Activated CD4-positive, alpha-beta memory T cell treated with anti-CD3 and anti-CD28 coated beads, Interleukin-2, amount 10 ng/mL, durations not matched to agents 7 days and 5 days (primary cell): ENCODE results near the gene STKLD1. TPM values are rescaled to one million over a fixed set of nuclear protein-coding genes. Genes with fewer than 3 reads are reported as not detected.

ENCODE experiments used
- CTCF ChIA-PET: fragments of 350-600 bp; sonication (Branson Sonifier 250); formaldehyde crosslinking; loops from one replicate; lab custom pipeline; 2021; ENCODE audit warnings: antibody characterized with exemption, inconsistent platforms; lab: Charles Lee
- POLR2A ChIA-PET: fragments of 350-600 bp; sonication (Branson Sonifier 250); formaldehyde crosslinking; loops from one replicate; lab custom pipeline; 2021; ENCODE audit warnings: antibody characterized with exemption; lab: Charles Lee
- DNase-seq: peaks from one replicate; pipeline ENCODE4 v3.0.0-alpha.2; 2020
- H3K27ac Mint-ChIP-seq: one replicate; pipeline ENCODE4 v1.8.0; 2021; ENCODE audit warnings: mild to moderate bottlenecking, mixed read lengths
- H3K27me3 Mint-ChIP-seq: one replicate; pipeline ENCODE4 v1.8.0; 2021; ENCODE audit warnings: mixed read lengths
- H3K36me3 Mint-ChIP-seq: one replicate; pipeline ENCODE4 v1.8.0; 2021; ENCODE audit warnings: low read depth, mixed read lengths
- H3K4me1 Mint-ChIP-seq: one replicate; pipeline ENCODE4 v1.8.0; 2021; ENCODE audit warnings: mixed read lengths
- H3K4me3 Mint-ChIP-seq: one replicate; pipeline ENCODE4 v1.8.0; 2021; ENCODE audit warnings: mild to moderate bottlenecking, mixed read lengths
- H3K9me3 Mint-ChIP-seq: one replicate; pipeline ENCODE4 v1.8.0; 2021; ENCODE audit warnings: mixed read lengths
- total RNA-seq, 2 experiments: library from RNA; stranded (reverse); gene quantifications; one replicate each; pipeline ENCODE4 v1.2.3, GENCODE V29; 2021

The STKLD1 gene
- total RNA-seq, 2 experiments from 2014 or later, result 0.65 to 0.71 TPM

DNA sequence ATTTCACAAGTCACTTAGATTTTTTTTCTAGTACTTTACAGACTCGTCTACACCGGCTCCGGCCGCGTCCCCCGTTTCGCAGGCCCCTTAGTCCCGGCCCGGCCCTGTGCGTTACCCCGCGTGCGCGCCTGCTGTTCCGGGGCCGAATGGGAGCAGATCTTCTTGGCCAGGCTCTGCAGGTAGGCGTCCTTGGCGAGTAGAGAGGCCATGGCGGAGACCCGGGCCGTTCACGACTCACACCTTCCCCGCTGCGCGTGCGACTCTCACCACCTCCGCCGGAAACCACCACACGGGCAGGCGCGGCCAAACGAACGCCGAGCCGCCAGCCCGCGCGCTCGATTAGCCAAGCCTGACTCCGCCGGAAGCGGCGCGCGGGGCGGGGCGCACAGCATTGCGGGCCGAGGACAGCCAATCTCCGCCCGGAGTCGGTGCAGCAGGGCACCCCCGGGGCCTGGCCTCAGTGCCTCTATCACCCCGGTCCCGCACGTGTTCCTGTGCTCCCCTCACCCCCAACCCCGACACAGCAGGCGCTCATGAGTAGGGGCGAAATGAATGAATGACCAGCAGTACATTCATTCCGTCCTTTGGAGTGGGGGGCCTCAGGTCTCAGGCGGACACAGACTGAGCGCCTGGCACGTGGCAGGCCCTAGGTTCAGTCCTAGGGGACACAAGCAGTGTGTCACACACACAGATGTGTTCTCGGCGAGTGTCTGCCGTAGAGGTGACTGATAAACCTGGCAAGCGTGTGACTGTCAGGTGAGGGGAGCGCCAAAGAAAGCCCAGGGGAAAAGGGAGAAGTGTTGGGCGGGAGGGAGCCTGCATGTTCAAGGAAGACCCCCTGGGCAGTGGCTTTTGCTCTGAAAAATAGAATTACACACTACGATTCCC, 40.0 kb upstream of the STKLD1 start, which contains the start of gene SURF6:
SURF6 (minus strand) TSS at position 265 of the 888 bp plus-strand sequence; CDS start at position 209, 56 bp downstream.
- Mint-ChIP-seq H3K4me3 (peak within 1 kb of the TSS; percentile 86), H3K9me3 (no peaks in the 10 kb centered on the region), H3K36me3 (peaks cover 65% of the 10 kb centered on the region), H3K27me3 (no peaks in the 10 kb centered on the region), H3K4me1 (peaks cover 52% of the 10 kb centered on the region), H3K27ac (peak within 1 kb of the TSS; percentile 88)
- CTCF ChIA-PET, result interaction anchor here (0.6 to 1.6 kb wide), 5 partner anchors 10 to 311 kb away, joined by 3 to 7 read pairs (median 5); partner anchors contain the start of genes MED22 and RPL7A
- peak; percentile 94 for DNase-seq
- POLR2A ChIA-PET, result interaction anchor here (1.2 to 4.0 kb wide), 2 partner anchors 12 to 39 kb away, joined by 4 to 31 read pairs; partner anchors contain the start of genes MED22 and RPL7A

DNA sequence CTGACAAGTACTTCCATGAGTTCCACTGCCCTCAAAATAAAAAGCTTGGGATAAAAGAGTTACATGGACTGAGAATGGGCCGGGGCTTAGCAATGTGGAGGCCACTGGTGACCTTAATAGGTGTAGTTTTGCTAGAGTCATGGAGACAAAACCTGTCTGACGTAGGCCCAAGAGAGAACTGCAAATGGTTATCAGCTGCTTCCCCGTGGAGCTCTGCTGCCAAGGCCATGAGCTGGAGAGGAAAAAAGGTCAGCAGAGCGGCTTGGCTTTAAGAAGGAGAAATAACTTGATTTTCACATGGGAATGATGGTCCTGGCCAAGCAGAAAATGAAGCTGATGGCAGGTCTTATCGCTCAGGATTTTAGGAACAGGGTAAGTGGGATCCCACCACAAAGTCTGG, 36.5 kb upstream of the STKLD1 start:
- peaks cover 52% of the 10 kb centered on the region for H3K36me3 Mint-ChIP-seq
- H3K27me3 Mint-ChIP-seq, result no peaks in the 10 kb centered on the region
- ChIA-PET CTCF (interaction anchor here (0.8 to 1.6 kb wide), 3 partner anchors 9 to 15 kb away, joined by 3 to 4 read pairs (median 3); no protein-coding TSS in a partner anchor), POLR2A (interaction anchor here (2.0 to 14.2 kb wide), 4 partner anchors 9 to 35 kb away, joined by 14 to 397 read pairs (median 17); partner anchors contain the start of genes MED22, RPL7A, STKLD1 and SURF1)
- no peak overlapping the region for H3K4me3 Mint-ChIP-seq
- peaks cover 46% of the 10 kb centered on the region for H3K4me1 Mint-ChIP-seq
- no peaks in the 10 kb centered on the region for H3K9me3 Mint-ChIP-seq
- H3K27ac Mint-ChIP-seq, result no peak overlapping the region
- no peak for DNase-seq

DNA sequence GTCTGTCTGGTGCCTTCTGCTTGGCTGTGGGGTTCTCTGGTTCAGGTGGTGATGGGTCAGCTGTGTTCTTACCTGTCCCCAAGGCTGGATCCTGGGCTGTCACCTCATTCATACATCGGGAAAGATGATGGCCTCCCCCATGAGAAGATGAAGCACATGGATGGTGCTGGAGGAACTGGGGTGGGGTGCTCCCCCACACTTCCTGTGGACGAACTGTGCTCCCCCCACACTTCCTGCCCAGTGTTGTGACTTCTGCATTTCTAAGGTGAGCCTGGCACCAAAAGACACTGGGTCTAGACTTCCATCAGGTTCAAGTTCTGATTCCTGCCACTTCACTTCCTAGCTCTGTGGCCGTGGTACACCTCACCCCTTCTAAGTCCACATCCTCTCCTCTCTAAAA, 35.9 kb upstream of the STKLD1 start:
- Mint-ChIP-seq H3K27ac (peak overlapping the region; percentile 56), H3K36me3 (peaks cover 51% of the 10 kb centered on the region), H3K4me3 (no peak overlapping the region), H3K27me3 (no peaks in the 10 kb centered on the region), H3K4me1 (peaks cover 41% of the 10 kb centered on the region), H3K9me3 (no peaks in the 10 kb centered on the region)
- no peak for DNase-seq
- ChIA-PET CTCF (interaction anchor here (1.3 to 1.6 kb wide), 2 partner anchors 10 to 14 kb away, joined by 3 to 4 read pairs; no protein-coding TSS in a partner anchor), POLR2A (interaction anchor here (1.6 to 14.2 kb wide), 5 partner anchors 8 to 35 kb away, joined by 4 to 397 read pairs (median 16); partner anchors contain the start of genes MED22, RPL7A, STKLD1 and SURF1)

DNA sequence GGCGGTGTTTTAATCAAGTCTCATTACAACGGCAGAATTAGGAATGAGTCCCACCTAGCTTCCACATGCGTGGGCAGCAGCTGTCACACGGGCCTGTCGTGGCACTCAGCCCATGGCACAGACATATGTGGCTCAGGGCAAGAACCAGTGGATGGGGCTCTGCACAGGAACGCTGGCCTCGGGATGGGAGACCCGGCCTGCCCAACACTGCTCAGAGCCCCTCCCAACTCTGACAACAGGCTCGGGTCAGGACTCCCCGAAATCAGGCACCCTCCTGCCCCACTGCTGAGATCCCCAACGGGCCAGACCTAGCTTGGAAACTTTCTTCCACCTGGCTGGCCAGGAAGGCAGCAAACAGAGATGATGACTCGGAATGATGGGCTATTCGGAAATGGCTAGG, 35.2 kb upstream of the STKLD1 start:
- DNase-seq, result no peak
- no peaks in the 10 kb centered on the region for H3K27me3 Mint-ChIP-seq
- no peaks in the 10 kb centered on the region for H3K9me3 Mint-ChIP-seq
- ChIA-PET POLR2A (interaction anchor here (1.6 to 14.2 kb wide), 5 partner anchors 8 to 34 kb away, joined by 4 to 397 read pairs (median 16); partner anchors contain the start of genes MED22, RPL7A, STKLD1 and SURF1), CTCF (interaction anchor here (1.5 to 1.6 kb wide), 2 partner anchors 13 to 30 kb away, joined by 3 read pairs; no protein-coding TSS in a partner anchor)
- H3K4me3 Mint-ChIP-seq, result no peak overlapping the region
- H3K4me1 Mint-ChIP-seq, result peaks cover 40% of the 10 kb centered on the region
- H3K36me3 Mint-ChIP-seq, result peaks cover 47% of the 10 kb centered on the region
- H3K27ac Mint-ChIP-seq, result peak overlapping the region; percentile 56

DNA sequence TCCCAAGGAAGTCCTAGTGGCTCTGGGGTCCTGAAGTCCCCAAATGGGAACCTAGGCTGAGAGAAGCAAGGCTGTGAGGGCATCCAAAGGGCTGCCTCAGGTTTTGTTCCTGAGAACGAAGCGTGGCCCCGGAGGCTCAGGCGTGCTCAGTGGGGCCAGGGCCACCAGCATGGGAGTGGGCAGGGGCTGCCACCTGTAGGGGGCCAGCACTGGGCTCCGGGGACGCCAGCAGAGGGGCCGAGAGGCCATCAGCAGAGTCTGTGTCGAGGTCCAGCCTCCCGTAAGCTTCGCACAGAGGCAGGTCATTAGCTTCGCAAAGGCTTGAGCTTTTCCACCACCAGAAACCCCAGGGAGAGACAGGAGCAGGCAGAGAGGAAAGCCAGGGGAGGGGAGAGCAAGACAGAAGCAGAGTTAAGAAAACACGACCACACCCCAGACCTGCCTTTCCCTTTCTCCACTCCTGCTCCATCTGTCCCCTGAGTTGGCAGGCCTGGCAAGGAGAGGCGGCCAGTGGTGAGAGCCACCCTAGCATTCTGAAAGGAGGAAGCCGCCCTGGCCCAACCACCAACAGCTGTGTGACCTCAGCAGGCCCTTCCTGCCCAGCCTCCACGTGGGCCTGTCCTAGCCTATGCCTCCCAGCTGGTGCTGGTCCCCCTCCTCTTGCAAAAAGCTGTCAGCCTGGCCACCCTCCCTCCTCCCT, 34.6 kb upstream of the STKLD1 start:
- Mint-ChIP-seq H3K9me3 (no peaks in the 10 kb centered on the region), H3K27me3 (no peaks in the 10 kb centered on the region), H3K36me3 (peaks cover 45% of the 10 kb centered on the region), H3K4me1 (peaks cover 40% of the 10 kb centered on the region), H3K27ac (no peak overlapping the region), H3K4me3 (no peak overlapping the region)
- CTCF ChIA-PET, result interaction anchor here (0.6 to 1.5 kb wide), 3 partner anchors 10 to 29 kb away, joined by 3 to 7 read pairs (median 3); partner anchors contain the start of genes SURF1 and SURF2
- no peak for DNase-seq
- POLR2A ChIA-PET, result interaction anchor here (0.9 to 14.2 kb wide), 4 partner anchors 10 to 33 kb away, joined by 3 to 397 read pairs (median 9); partner anchors contain the start of genes STKLD1 and SURF4

DNA sequence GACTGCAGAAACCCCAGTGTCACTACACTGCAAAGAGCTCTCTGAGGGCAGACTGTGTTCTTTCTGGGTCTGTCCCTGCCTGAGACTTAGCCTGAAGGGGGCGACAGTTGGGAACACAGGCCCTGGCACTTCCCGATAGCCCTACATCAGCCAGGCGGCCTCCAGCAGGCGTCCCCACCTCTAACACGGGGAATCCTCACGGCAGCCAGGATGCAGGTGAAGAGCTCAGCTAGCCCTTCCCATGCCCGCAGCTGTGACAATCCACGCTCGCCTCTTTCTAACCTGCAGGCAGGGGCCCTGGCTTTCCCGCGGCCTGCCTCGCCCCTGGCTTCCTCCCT, 34.1 kb upstream of the STKLD1 start:
- CTCF ChIA-PET, result interaction anchor here (0.6 to 1.5 kb wide), 3 partner anchors 9 to 29 kb away, joined by 3 to 7 read pairs (median 3); partner anchors contain the start of genes SURF1 and SURF2
- no peak overlapping the region for H3K4me3 Mint-ChIP-seq
- POLR2A ChIA-PET, result interaction anchor here (0.9 to 14.2 kb wide), 2 partner anchors 13 to 33 kb away, joined by 3 to 397 read pairs; partner anchors contain the start of genes STKLD1 and SURF4
- H3K27ac Mint-ChIP-seq, result no peak overlapping the region
- peaks cover 41% of the 10 kb centered on the region for H3K4me1 Mint-ChIP-seq
- no peaks in the 10 kb centered on the region for H3K27me3 Mint-ChIP-seq
- no peaks in the 10 kb centered on the region for H3K9me3 Mint-ChIP-seq
- no peak for DNase-seq
- peaks cover 45% of the 10 kb centered on the region for H3K36me3 Mint-ChIP-seq

DNA sequence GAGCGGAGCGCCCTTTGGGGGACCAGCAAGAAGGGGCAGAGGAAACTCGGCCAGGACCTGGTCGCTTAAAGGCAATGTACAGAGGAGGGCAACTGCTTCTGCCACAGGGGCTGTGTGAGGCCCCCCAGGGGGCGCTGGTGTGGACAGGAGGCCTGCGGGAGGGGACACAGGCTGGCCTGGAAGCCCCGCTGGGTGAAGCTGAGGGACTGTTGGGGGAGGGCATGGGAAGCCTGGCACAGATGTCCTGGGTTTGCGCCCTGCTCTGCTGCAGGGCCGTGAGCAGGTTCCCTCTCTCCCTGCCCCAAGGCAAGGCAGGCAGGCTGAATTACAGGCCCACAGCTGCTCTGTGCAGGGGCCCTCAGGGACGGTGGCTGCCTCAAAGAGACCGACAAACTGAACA, 33.6 kb upstream of the STKLD1 start:
- no peak for DNase-seq
- Mint-ChIP-seq H3K27ac (no peak overlapping the region), H3K9me3 (no peaks in the 10 kb centered on the region), H3K4me1 (peaks cover 43% of the 10 kb centered on the region), H3K36me3 (peaks cover 45% of the 10 kb centered on the region), H3K4me3 (no peak overlapping the region), H3K27me3 (no peaks in the 10 kb centered on the region)
- ChIA-PET CTCF (interaction anchor here (1.2 kb wide), 1 partner anchor 9 kb away, joined by 7 read pairs; no protein-coding TSS in a partner anchor), POLR2A (interaction anchor here (1.0 to 14.2 kb wide), 2 partner anchors 8 to 32 kb away, joined by 3 to 397 read pairs; partner anchors contain the start of genes STKLD1 and SURF4)

DNA sequence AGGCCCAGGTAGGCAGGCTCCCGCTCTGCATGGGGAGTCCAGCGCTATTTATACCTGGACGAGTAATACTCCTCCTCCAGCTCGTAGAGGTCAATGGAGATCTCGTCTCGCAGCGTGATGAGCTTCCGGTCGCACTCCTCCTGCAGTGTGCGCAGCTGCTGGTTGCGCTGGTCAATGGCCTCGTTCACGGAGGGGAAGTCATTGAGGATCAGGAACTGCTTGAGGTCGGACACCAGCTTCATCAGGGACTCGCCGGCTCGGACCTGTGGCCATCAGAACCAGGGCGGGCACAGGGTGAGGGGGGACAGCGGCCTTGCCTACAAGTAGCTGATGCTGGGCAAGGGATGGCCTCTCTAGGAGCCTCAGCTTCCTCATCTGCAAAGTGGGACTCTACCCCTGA, 32.1 kb upstream of the STKLD1 start:
- no peak overlapping the region for H3K27ac Mint-ChIP-seq
- H3K4me1 Mint-ChIP-seq, result peaks cover 49% of the 10 kb centered on the region
- H3K4me3 Mint-ChIP-seq, result no peak overlapping the region
- H3K36me3 Mint-ChIP-seq, result peaks cover 53% of the 10 kb centered on the region
- DNase-seq, result no peak
- ChIA-PET POLR2A (interaction anchor here (1.4 to 14.2 kb wide), 2 partner anchors 12 to 31 kb away, joined by 4 to 397 read pairs; partner anchors contain the start of genes STKLD1, SURF1, SURF2 and SURF4), CTCF (no interaction called here)
- H3K9me3 Mint-ChIP-seq, result no peaks in the 10 kb centered on the region
- H3K27me3 Mint-ChIP-seq, result no peaks in the 10 kb centered on the region

DNA sequence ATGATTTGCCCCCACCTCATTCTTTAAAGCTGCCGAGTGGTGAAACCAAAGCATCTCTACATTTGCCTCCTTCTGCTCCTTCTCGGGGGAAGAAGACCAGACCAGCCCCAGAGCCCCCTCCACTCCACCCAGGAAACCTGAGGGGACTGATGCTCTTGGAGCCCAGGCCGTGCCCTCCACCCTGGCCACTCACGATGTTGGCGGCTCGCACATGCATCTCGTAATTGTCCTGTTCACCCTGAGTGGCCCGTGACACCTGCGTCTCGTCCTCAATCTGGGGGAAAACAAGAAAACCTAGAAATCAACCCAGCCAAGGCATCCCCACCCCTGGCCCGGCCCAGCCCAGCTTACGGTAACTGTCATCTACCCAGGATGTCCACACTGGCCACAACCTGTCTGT, 31.2 kb upstream of the STKLD1 start:
- no peaks in the 10 kb centered on the region for H3K9me3 Mint-ChIP-seq
- no peak overlapping the region for H3K4me3 Mint-ChIP-seq
- DNase-seq, result no peak
- CTCF ChIA-PET, result no interaction called here
- no peaks in the 10 kb centered on the region for H3K27me3 Mint-ChIP-seq
- peaks cover 51% of the 10 kb centered on the region for H3K4me1 Mint-ChIP-seq
- no peak overlapping the region for H3K27ac Mint-ChIP-seq
- H3K36me3 Mint-ChIP-seq, result peaks cover 53% of the 10 kb centered on the region
- POLR2A ChIA-PET, result interaction anchor here (14.2 kb wide), 1 partner anchor 30 kb away, joined by 397 read pairs; the partner anchor contains the start of genes STKLD1 and SURF4

DNA sequence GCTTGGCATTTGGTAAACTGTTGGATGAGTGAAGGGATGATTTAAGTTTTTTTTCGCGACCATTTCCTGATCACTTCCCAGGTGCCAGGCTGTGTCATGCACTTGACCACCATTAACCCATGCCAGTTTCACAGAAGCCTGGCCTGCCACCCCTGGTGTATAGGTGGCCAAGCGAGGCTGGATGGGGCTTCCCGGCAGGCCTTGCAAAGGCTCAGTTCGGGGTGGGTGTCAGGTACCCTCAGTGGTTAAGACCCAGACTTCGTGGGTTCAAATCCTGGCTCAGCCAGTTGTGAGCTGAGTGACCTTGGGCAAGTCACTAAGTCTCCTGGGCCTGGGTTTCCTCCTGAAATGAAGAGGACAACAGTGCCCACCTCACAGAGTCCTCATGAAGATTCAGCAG, 30.6 kb upstream of the STKLD1 start:
- POLR2A ChIA-PET, result interaction anchor here (14.2 kb wide), 1 partner anchor 29 kb away, joined by 397 read pairs; the partner anchor contains the start of genes STKLD1 and SURF4

DNA sequence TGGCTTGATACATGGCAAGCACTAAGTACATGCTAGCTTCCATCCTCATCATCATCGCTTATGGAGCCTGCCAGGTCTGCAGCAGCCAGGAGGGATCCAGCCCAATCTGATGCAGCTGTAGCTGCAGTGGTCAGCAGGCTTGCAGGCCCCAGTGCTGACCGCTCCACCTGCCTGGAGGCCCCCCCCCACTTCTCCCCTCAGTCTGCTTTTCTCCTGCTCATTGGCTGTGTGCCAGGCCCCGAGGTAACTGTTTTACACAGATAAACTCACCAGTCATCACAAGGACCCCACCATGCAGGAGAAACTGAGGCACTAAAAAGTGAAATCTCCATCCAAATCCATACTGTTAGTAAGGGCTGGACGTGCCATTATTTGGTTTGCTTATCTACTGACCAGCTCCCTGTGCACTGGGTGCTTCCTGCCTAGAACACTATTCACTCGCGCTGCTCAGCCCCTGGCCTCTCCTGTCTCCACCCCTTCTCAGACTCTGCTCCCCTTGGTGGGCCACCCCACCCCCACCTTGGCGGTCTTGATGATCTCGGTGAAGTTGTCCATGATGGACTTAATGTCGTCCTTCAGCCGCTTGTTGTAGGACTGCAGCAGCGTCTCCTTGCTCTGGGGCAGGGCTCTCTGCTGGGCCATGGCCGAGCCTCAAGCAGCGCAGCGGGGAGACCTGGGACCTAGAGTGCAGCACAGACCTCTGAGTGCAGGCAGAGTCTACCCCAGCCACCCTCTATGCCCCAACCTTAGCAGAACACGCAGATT, 30.0 kb upstream of the STKLD1 start:
- H3K4me1 Mint-ChIP-seq, result peaks cover 49% of the 10 kb centered on the region
- POLR2A ChIA-PET, result interaction anchor here (4.2 to 14.2 kb wide), 2 partner anchors 12 to 29 kb away, joined by 31 to 397 read pairs; partner anchors contain the start of genes STKLD1, SURF4 and SURF6
- no peak for DNase-seq

More for the DNA sequence above, 30.6 kb upstream of the STKLD1 start:
- no peak overlapping the region for H3K4me3 Mint-ChIP-seq
- no peak for DNase-seq
- H3K27me3 Mint-ChIP-seq, result no peaks in the 10 kb centered on the region
- no peaks in the 10 kb centered on the region for H3K9me3 Mint-ChIP-seq
- H3K27ac Mint-ChIP-seq, result no peak overlapping the region
- H3K4me1 Mint-ChIP-seq, result peaks cover 51% of the 10 kb centered on the region
- CTCF ChIA-PET, result no interaction called here
- peaks cover 53% of the 10 kb centered on the region for H3K36me3 Mint-ChIP-seq

More for the DNA sequence above, 30.0 kb upstream of the STKLD1 start:
- Mint-ChIP-seq H3K9me3 (no peaks in the 10 kb centered on the region), H3K27me3 (no peaks in the 10 kb centered on the region), H3K27ac (peak overlapping the region; percentile 82), H3K36me3 (peaks cover 56% of the 10 kb centered on the region), H3K4me3 (peak overlapping the region; percentile 95)
- CTCF ChIA-PET, result interaction anchor here (0.9 kb wide), 1 partner anchor 25 kb away, joined by 3 read pairs; no protein-coding TSS in a partner anchor
